Calu3 (cell line): ENCODE results near the gene ASXL1. TPM values are rescaled to one million over a fixed set of nuclear protein-coding genes. Genes with fewer than 3 reads are reported as not detected.
A peak's percentile ranks its signal among the peaks of the same experiment; 100 is the strongest.

Experiments
- BruUV-seq: library from RNA; stranded (reverse); fragments of 400-500 nt; replicated peaks from 2 replicates; lab custom pipeline; 2021; lab: Mats Ljungman, UMichigan
- CTCF ChIA-PET: fragments of 300-600 bp; sonication (Branson Sonifier 250); formaldehyde crosslinking; loops from one replicate; lab custom pipeline; 2022; ENCODE audit warnings: antibody characterized with exemption; lab: Charles Lee
- DNase-seq: peaks from one replicate; pipeline ENCODE4 v3.0.0; 2022
- H3K27ac Mint-ChIP-seq: one replicate; pipeline ENCODE4 v1.8.0; 2022; ENCODE audit warnings: mixed read lengths; ENCODE audit not compliant: unreplicated experiment
- H3K27me3 Mint-ChIP-seq: one replicate; pipeline ENCODE4 v1.8.0; 2022; ENCODE audit warnings: mixed read lengths; ENCODE audit not compliant: unreplicated experiment
- H3K36me3 Mint-ChIP-seq: one replicate; pipeline ENCODE4 v1.8.0; 2022; ENCODE audit warnings: mild to moderate bottlenecking, moderate library complexity, mixed read lengths; ENCODE audit not compliant: insufficient read depth, unreplicated experiment
- H3K4me1 Mint-ChIP-seq: one replicate; pipeline ENCODE4 v1.8.0; 2022; ENCODE audit warnings: mild to moderate bottlenecking, low read depth, mixed read lengths; ENCODE audit not compliant: unreplicated experiment
- H3K4me3 Mint-ChIP-seq: one replicate; pipeline ENCODE4 v1.8.0; 2022; ENCODE audit warnings: mild to moderate bottlenecking, low read depth, moderate library complexity, mixed read lengths; ENCODE audit not compliant: unreplicated experiment
- H3K9me3 Mint-ChIP-seq: one replicate; pipeline ENCODE4 v1.8.0; 2022; ENCODE audit warnings: low read depth, mixed read lengths; ENCODE audit not compliant: unreplicated experiment
- CTCF ChIP-seq: fragments of 200-600 bp; IDR thresholded peaks from one replicate; pipeline ENCODE4 v1.8.0; 2022; ENCODE audit warnings: antibody characterized with exemption; ENCODE audit not compliant: unreplicated experiment
- intact Hi-C: fragments of 100-400 bp; cut with micrococcal nuclease; formaldehyde crosslinking; loops from one replicate; pipeline ENCODE4 v1.10.0; 2022; ENCODE audit not compliant: unreplicated experiment
- total RNA-seq: library from RNA; stranded (reverse); gene quantifications from 2 replicates; pipeline ENCODE4 v1.2.3, GENCODE V29; 2022

Gene ASXL1
- total RNA-seq, 1 experiment from 2014 or later, result 120 TPM

GRCh38 chr20:32364554-32365208 is 6.5 kb downstream of the ASXL1 start:
- no TSS peak for BruUV-seq
- no peak overlapping the region for H3K27ac Mint-ChIP-seq
- no peak overlapping the region for H3K4me3 Mint-ChIP-seq
- intact Hi-C loops, result loop anchor here (5.0 kb wide), 1 partner anchor 48 kb away; no protein-coding TSS in a partner anchor
- DNase-seq, result no peak
- TF ChIP-seq CTCF, result no peak
- H3K4me1 Mint-ChIP-seq, result peaks cover 54% of the 10 kb centered on the region
- no peaks in the 10 kb centered on the region for H3K27me3 Mint-ChIP-seq
- H3K36me3 Mint-ChIP-seq, result peaks cover 9% of the 10 kb centered on the region
- CTCF ChIA-PET, result no interaction called here
- H3K9me3 Mint-ChIP-seq, result no peaks in the 10 kb centered on the region

GRCh38 chr20:32365564-32365963 is 7.4 kb downstream of the ASXL1 start:
- Mint-ChIP-seq H3K4me3 (no peak overlapping the region), H3K36me3 (peaks cover 4% of the 10 kb centered on the region), H3K27ac (no peak overlapping the region), H3K4me1 (peaks cover 48% of the 10 kb centered on the region), H3K9me3 (no peaks in the 10 kb centered on the region), H3K27me3 (no peaks in the 10 kb centered on the region)
- no peak for TF ChIP-seq CTCF
- CTCF ChIA-PET, result no interaction called here
- intact Hi-C loops, result loop anchor here (5.0 kb wide), 1 partner anchor 47 kb away; no protein-coding TSS in a partner anchor
- no peak for DNase-seq
- no TSS peak for BruUV-seq

GRCh38 chr20:32366380-32366779 is 8.2 kb downstream of the ASXL1 start:
- Mint-ChIP-seq H3K36me3 (peaks cover 8% of the 10 kb centered on the region), H3K9me3 (no peaks in the 10 kb centered on the region), H3K27me3 (no peaks in the 10 kb centered on the region), H3K4me3 (no peak overlapping the region), H3K27ac (no peak overlapping the region), H3K4me1 (peaks cover 48% of the 10 kb centered on the region)
- no peak for DNase-seq
- intact Hi-C loops, result loop anchor here (5.0 kb wide), 1 partner anchor 46 kb away; no protein-coding TSS in a partner anchor
- CTCF ChIA-PET, result no interaction called here
- no peak for TF ChIP-seq CTCF
- BruUV-seq, result no TSS peak

- BruUV-seq, result no TSS peak
- Mint-ChIP-seq H3K4me3 (peak overlapping the region; percentile 39), H3K27ac (no peak overlapping the region), H3K9me3 (no peaks in the 10 kb centered on the region), H3K36me3 (peaks cover 14% of the 10 kb centered on the region), H3K27me3 (no peaks in the 10 kb centered on the region), H3K4me1 (peaks cover 46% of the 10 kb centered on the region)
- CTCF ChIA-PET, result interaction anchor here (0.5 to 2.0 kb wide), 4 partner anchors 9 to 406 kb away, joined by 3 to 6 read pairs (median 3); no protein-coding TSS in a partner anchor
- DNase-seq, result no peak
- no peak for TF ChIP-seq CTCF
- intact Hi-C loops, result loop anchor here (5.0 kb wide), 1 partner anchor 44 kb away; no protein-coding TSS in a partner anchor
Measured at GRCh38 chr20:32368323-32368722, 10.2 kb downstream of the ASXL1 start.
